Kidney capillary endothelial cell (primary cell): Measurements from ENCODE around the gene CD9.
"Not testable (repeated sequence)": the region's sequence is repeated elsewhere in the genome, so short reads cannot be mapped to it uniquely, and the experiment has no call there.

ENCODE experiments used
- DNase-seq: peaks from one replicate; pipeline ENCODE4 v3.0.0-alpha.2; 2018; ENCODE audit warnings: low spot score

Gene CD9, protein sequence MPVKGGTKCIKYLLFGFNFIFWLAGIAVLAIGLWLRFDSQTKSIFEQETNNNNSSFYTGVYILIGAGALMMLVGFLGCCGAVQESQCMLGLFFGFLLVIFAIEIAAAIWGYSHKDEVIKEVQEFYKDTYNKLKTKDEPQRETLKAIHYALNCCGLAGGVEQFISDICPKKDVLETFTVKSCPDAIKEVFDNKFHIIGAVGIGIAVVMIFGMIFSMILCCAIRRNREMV

DNA sequence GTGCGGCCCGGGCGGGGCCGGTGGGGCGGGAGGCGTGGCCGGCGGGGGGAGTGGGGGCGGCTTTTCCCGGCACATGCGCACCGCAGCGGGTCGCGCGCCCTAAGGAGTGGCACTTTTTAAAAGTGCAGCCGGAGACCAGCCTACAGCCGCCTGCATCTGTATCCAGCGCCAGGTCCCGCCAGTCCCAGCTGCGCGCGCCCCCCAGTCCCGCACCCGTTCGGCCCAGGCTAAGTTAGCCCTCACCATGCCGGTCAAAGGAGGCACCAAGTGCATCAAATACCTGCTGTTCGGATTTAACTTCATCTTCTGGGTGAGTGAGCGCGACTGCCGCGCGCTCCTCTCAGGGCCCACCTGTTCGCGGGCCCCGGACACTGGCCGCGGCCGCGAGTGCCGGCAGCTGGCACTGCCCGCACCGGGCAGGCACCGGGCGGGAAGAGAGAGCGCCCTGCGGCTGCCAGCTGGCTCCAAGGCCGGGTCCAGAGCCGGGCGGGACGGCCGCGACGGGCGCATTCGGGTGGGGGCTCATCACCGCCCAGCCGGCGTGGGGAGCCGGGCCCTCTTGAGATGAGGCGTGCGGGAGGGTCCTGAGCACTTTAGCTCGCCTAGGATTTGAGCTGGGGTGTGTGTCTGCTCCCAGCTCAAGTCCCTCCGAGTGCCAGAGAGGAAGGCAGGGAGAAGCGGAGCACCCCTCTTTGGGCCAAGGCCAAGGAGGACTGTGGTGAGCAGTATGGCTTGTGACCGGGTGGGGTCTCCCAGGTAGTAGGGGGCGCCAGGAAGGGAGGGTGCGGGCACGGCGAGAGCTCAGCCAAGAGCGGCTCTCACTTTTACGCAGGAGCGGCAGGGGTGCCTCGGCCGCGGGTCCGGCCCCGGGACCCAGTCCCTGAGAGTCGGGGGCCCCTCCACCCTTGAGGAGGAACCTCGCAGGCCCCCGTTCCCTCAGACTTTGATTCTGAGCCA lies at the start of gene CD9:
TSS of gene CD9 (plus strand) at position 145 of the 957 bp plus-strand sequence. CDS start at position 245, 100 bp downstream.
- no peak for DNase-seq

DNA sequence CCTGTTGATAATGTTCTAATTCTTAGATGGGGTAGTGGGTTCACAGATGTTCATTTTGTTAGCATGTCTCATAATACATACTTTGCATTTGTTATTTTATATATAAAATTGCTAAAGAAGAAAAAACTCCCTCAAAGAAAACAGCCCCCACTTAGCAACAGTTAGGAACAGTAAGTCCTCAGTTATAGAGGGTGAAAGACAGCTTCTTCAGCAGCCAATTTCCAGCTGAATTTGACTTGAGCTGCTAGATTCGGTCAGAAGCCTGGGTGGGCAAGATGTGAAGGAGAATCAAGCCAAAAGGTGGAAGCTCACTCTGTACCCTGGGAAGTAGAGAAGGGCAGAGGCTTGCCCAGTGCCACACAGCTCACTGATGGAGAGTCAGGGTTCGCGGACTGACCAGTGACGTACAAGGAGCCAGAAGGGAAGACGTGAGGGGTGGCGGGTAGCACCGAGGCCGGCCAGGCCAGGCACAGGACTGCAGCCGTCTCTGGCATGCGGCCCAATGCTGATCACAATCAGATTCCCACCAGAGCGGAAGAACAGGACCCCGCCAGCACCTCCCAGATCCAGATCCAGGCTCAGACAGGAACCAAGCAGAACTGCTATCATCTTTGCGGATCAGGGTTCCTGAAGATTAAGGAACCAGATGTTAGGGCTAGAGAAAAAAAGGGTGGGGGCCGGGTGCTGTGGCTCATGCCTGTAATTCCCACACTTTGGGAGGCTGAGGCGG lies 45.3 kb upstream of the CD9 start:
- DNase-seq = no peak

DNA sequence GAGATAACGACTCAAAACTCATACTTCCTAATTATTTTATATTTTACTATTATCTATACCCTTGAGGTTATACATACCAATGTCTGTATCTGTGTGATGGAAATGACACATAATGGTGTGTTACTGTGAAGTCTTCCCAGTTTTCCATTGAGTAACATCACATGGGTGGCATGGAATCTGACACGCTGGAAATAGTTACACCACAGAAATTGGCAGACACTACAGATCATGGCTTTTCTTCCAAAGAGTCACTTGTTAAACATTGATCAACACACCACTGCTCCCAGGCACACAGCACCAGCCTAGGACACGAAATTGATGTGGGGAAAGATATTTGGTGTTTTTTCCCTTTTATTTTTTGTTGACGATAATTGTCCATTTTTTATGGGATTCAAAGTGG lies 42.7 kb upstream of the CD9 start:
- DNase-seq = no peak

DNA sequence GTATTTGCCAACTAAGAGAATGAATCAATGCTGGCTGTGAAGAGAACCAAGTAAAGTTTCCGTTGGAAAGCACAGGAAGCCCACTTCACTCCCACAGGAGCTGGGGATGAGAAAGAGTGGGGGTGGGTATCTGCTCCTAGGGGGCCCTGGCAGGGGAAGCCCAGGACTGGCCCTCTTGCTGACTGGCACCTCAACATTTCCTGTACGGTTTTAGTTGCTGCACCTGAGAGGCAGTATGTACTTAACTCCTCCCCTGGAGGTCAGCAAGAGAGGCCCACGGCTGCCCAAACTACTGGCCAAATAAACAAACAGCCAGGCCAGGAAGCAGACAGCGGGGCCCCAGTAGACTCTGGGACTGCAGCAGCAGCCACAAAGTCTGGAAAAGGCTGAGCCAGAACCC lies 41.9 kb upstream of the CD9 start:
- no peak for DNase-seq

DNA sequence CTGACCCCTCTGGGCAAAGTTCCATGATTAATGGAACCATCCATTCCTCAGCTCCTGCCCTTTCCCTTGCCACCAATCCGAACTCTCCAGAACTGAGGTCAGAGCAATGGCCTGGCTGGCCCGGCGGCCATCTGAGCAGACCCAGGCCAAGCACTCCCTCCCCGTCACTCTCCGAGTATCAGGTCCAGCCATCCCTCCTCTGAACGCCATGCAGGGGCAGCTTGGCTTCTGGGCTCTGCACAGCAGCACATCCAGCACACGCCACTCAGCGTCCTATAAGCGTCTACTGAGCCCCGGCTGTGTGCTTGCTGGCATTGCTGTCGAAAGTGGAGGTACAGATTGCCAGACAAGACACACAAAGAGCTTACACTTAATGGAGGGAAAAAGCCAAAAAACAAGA lies 41.5 kb upstream of the CD9 start:
- no peak for DNase-seq

DNA sequence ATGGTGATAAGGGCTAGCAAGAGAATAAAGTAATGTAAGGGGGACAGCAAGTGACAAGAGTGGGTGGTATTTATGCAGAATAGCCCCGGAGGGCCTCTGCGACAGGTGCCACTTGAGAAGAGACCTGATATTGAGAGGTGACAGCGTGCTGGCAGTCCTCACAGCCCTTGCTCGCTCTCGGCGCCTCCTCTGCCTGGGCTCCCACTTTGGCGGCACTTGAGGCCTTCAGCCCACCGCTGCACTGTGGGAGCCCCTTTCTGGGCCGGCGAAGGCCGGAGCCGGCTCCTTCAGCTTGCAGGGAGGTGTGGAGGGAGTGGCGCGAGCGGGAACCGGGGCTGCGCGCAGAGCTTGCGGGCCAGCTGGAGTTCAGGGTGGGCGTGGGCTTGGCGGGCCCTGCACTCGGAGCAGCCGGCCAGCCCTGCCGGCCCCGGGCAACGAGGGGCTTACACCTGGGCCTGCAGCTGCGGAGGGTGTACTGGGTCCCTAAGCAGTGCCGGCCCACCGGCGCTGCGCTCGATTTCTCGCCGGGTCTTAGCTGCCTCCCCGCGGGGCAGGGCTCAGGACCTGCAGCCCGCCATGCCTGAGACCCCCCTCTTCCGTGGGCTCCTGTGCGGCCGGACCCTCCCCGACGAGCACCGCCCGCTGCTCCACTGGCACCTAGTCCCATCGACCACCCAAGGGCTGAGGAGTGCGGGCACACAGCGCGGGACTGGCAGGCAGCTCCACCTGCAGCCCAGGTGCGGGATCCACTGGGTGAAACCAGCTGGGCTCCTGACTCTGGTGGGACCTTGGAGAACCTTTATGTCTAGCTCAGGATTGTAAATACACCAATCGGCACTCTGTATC lies 40.8 kb upstream of the CD9 start:
- not testable (repeated sequence) for DNase-seq

DNA sequence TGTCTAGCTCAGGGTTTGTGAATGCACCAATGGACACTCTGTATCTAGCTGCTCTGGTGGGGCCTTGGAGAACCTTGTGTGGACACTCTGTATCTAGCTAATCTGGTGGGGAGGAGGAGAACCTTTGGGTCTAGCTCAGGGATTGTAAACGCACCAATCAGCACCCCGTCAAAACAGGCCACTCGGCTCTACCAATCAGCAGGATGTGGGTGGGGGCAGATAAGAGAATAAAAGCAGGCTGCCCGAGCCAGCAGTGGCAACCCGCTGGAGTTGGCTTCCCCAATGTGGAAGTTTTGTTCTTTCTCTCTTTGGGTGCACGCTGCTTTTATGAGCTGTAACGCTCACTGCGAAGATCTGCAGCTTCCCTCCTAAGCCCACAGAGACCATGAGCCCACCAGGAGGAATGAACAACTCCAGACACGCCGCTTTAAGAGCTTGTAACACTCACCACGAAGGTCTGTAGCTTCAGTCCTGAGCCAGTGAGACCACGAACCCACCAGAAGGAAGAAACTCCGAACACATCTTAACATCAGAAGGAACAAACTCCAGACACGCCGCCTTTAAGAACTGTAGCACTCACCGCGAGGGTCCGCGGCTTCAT lies 40.1 kb upstream of the CD9 start:
- DNase-seq = not testable (repeated sequence)

DNA sequence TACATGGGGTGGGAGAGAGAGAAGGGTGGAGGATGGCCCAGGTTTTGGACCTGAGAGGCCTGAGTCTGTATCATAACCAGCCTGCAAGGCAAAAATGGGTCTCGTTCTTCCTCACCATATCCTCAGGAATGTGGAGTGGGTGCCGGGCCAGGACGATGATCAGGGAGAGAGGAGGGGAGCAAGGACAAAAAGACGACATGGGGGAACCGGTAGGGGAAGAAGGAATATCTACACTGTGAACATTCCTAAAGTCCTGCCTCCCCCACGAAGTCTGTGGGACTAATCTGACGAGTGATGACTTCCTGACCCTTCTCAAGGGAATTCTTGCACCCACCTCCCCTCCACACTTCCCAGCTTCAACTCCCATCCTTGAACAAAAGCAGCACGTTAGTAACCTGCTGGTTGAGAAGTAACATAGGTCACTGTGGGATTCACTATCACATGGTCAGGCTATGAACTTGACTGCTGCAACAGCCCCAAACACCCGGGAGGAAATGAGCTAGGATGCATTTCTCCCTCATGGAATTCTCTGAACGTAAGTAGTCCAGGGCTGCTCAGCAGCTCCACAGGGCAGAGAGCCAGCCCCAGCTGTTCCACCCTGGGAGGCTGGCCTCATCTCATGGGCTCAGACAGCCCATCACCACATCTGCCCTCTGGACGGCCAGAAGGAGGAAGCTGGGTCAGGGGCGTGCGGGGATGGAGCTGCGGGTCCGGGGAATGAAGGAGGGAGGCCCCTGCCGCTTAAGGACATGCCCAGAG lies 38.9 kb upstream of the CD9 start:
- peak; percentile 58 for DNase-seq

DNA sequence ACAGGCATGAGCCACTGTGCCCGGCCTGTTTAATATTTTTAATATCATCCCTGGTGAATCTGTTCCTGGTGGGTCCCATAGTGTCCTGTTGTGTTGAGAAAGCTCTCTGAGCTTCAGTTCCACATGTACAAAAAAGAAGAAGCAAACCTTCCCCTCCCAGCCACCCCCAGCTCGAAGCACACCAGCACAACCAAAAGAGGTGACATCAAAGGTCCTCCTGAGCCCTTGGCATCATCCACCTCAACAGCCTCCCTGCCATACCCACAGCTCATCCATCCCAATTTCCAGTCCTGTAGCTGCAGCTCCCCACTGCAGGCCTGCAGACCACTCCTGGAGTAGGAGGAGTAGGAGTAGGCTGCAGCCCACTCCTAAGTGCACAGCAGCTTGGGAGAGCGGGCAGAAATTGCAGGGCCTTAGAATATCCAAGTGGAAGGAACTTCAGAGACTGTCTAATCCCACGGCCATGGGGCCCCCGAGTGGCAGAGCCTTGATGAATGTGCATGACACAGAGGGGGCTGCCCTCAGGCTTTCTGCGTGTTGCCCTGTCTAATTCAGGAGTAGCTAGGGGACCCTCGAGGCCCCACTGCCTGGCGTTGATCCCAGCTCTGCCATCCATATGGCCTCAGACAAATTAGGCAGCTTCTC lies 36.7 kb upstream of the CD9 start:
- no peak for DNase-seq

DNA sequence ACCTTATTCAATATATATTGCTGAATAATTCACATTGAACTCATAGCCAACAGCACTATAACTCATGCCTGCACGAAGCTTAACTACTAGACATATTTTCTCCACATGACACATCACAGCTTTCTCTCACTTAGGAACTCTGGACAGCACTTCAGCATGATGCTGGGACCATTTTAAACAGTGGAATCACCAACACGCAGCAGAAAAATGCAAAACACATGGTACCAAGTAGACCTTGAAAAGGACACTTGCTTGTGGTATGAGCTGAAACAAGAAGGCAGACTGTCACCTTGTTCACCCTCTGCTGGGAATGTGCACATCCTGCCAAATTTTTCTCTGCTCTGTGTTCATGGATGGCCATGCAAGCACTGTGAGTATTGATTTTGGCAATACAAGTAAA lies 34.8 kb upstream of the CD9 start:
- DNase-seq = no peak

DNA sequence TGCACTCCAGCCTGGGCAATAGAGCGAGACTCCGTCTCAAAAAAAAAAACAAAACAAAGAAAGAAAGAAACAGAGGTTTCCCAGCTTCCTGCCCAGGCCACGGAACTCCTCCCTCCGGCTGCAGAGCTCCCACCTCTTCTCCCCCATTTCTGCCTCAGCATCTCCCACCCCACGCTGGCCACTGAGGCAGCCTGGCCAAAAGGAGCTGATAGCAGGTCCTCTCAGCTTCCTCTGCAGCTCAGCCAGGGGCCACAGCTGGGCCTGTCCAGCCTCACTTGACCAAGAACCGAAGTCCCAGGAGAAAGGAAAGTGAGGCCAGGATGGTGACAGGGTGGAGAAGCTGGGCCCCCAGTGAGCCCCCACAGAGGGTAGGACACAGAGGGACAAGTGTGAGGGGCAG lies 33.4 kb upstream of the CD9 start:
- no peak for DNase-seq

DNA sequence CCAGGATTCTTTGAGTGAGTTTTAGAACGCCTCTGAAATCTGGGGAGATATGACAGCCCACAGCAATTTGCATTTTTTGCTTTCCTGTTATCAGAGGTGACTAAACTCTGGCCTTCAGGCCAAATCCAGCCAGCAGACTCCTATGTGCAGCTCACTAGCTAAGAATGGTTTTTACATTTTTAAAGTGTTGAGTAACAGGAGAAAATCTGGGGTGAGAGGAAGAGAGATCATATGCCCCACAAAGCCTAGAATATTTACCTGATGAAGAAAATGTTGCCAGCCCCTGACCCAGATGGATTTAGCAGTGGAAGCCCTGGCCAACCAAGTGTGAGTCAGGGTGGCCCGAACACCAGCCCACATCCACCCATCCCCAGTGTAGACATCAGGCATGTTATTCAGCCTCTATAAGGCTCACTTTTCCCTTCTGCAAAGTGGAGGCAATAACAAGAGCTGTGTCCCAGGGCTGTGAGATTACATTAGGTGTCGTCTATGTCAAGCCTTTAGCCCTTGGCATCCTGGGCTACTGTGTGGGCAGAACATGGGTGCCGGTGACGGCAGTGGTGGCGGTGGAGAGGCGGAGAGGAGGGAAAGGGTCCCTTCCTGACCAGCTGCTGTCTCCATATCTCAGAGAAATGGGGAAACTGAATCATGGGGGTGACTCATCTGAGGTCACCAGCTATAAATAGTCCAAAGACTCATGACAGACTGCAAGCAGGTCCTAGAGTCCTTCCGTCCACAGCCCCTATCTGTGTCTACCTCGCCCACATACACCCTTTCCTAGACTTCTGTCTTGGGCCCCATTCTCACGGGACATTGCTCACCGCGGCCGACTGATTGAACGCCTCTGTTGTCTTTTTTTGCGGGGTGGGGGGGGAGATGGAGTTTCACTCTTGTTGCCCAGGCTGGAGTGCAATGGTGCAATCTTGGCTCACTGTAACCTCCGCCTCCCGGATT lies 32.6 kb upstream of the CD9 start:
- peak; percentile 100 for DNase-seq

DNA sequence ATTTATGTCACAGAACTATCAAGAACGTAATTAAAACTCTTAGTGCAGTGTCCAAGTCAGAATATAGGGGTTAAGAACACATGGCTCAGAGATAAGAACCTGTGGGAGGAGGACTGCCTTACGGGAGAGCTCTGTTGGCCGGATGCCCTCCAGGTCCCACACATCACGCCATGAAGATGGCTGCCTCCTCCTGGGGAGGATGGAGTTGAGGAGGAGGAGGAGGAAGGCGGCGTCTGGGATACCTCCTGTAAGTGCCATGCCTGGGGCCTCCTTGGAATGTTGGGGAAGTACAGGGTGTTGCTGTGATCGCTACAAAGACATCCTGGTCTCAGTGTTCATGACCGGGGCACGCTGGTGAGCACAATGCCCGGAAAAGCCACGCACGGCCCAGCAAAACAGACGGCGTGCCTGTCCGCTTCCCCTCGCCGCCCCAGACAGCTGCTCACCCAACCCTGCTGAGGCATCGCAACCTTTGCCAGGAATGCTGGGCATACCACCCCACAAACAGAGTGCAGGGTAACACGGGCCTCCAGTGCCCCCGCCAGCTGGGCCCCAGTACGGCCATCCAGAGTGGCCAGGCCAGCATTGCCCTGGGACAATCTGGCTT lies 28.7 kb upstream of the CD9 start:
- peak; percentile 96 for DNase-seq

DNA sequence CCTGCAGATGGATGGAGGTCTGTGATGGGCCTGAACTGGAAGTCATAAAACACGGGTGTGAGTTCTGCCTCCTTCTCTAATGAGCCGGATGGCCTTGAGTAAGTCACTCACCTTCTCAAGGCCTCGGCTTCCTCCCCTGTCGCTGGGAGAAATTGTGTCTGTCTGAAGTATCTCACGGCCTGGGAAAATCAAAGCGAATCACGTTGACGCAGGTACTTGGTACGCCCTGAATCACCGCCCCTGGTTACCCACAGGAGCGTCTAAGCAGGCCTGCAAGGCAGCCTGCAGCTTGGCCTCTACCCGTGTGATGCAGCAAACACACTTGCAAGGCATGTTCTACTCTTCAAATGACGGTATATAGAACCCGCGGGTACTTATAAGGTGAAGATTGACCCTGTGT lies 28.1 kb upstream of the CD9 start:
- peak; percentile 69 for DNase-seq

DNA sequence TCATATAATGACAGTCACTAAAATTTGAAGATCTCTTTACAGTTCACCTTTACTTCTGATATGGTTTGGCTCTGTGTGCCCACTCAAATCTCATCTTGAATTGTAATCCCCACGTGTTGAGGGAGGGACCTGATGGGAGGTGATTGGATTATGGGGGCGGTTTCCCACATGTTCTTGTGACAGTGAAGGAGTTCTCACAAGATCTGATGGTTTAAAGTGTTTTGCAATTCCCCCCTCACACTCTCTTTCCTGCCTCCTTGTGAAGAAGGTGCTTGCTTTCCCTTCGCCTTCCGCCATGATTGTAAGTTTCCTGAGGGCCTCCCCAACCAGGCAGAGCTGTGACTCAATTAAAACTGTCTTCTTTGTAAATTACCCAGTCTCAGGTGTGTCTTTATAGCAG lies 27.3 kb upstream of the CD9 start:
- no peak for DNase-seq

DNA sequence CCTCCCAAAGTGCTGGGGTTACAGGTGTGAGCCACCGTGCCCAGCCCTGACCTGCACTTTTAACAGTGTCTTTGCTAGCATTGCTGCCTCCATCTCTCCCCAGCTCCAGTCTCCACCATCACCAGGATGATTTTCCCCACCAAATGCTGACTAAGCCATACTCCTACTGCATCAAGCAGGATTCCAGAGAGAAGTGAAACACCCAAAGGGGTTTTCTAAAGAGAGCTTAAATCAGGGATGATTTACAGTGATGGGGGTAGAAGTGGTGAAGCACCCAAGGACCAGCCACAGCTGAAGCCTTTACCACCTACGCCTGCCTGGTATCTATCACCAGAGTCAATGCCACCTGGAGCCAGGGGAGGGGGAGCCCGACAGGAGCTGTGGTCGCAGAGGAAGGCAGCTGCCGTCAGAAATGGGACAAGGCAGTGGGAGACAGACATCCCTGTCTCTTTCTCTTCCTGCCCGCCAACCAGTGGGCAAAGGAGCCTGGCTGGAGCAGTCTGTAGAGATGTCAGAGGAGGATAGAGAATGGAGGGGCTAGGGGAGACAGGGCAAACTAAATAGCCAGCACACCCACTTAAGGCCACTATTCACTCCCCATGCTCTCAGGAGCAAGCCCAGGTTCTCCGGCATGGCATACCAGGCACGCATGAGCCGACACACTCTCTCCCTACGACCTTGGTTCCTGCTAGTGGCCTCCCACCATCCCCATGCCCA lies 22.4 kb upstream of the CD9 start:
- no peak for DNase-seq

DNA sequence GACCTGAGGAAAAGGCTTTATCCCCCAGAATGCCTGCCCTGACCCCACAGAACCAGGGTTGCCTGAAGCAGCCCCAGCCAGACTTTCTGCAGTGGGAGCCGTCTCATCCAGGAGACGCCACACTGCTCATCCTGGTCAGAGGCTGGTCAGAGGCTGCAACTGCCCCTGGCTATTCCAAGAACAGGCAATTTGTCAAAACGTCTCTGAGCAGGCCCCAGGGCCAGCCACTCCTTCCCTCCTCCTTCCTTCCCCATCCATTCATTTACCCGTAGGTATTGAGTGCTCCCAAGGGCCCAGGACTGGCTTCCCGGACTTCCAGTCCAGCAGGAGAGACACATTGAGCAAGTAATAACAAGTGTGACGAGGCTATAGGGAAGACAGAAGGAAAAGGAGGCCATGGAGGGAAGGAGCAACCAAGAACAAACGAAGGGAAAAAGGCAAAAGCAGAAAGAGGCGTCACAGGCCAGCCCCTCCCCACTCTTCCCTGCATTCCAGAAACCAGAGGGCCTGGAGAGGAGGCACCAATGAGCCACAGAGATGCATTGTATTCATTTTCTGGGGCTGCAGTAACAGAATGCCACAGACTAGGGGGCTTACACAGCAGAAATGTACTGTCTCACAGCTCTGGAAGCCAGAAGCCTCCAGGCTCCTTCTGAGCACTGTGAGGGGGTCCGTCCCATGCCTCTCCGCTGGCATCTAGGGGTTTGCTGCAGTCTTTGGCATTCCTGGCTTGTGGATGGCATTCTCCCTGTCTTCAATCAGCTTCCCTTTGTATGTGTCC lies 21.0 kb upstream of the CD9 start:
- no peak for DNase-seq
